ENCODE data around the gene JMJD1C. TPM values are rescaled to one million over a fixed set of nuclear protein-coding genes. Genes with fewer than 3 reads are reported as not detected.

JMJD1C gene
- total and polyA plus RNA-seq, 4 donors: 61.8 to 187 (median 99.9) TPM

GRCh38 chr10:63146503-63146902 is 319.3 kb downstream of the JMJD1C start:
- no peaks in the 10 kb centered on the region for H3K4me1 ChIP-seq (ENCODE audit: control insufficient read depth, insufficient read depth, low read length)
- H3K36me3 ChIP-seq (ENCODE audit: control insufficient read depth, insufficient read depth, low read length): no peaks in the 10 kb centered on the region
- no peaks in the 10 kb centered on the region for H3K9me3 ChIP-seq (ENCODE audit: control insufficient read depth, insufficient read depth, low read length)
- no peak overlapping the region for H3K4me3 ChIP-seq (ENCODE audit: low read depth, low read length)
- DNase-seq (ENCODE audit: low read depth in 4 of 6, low spot score in 6 of 6): no peak
- H3K27ac ChIP-seq (ENCODE audit: low read depth, low read length): no peak overlapping the region
- no peaks in the 10 kb centered on the region for H3K27me3 ChIP-seq (ENCODE audit: control insufficient read depth, insufficient read depth, low read length)

DNA sequence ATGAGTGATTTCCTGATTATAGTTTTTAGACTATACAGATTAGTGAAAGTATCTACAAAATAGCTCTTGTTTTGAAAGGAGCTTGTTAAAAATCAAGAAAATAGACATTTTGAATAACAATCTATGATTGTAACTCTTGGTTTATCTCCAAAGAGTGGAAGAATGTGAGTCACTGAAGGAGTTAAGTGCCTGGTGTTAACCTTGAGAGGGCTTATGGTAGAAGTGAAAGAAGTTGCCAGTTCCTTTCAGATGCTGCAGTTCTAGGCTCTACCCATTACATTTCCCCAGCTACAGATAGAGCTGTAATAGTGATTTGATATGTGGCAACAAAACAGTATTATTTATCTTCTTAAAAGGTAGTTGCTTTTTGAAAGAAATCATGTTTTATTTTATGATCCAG is 320.0 kb downstream of the JMJD1C start:
- no peak for DNase-seq (ENCODE audit: low read depth in 4 of 6, low spot score in 6 of 6)
- Histone ChIP-seq H3K4me1 (ENCODE audit: control insufficient read depth, insufficient read depth, low read length) (no peaks in the 10 kb centered on the region), H3K27me3 (ENCODE audit: control insufficient read depth, insufficient read depth, low read length) (no peaks in the 10 kb centered on the region), H3K9me3 (ENCODE audit: control insufficient read depth, insufficient read depth, low read length) (no peaks in the 10 kb centered on the region), H3K4me3 (ENCODE audit: low read depth, low read length) (no peak overlapping the region), H3K27ac (ENCODE audit: low read depth, low read length) (no peak overlapping the region), H3K36me3 (ENCODE audit: control insufficient read depth, insufficient read depth, low read length) (no peaks in the 10 kb centered on the region)

GRCh38 chr10:63143987-63144386 is 321.8 kb downstream of the JMJD1C start:
- no peak overlapping the region for H3K4me3 ChIP-seq (ENCODE audit: low read depth, low read length)
- no peaks in the 10 kb centered on the region for H3K4me1 ChIP-seq (ENCODE audit: control insufficient read depth, insufficient read depth, low read length)
- no peak for DNase-seq (ENCODE audit: low read depth in 4 of 6, low spot score in 6 of 6)
- H3K9me3 ChIP-seq (ENCODE audit: control insufficient read depth, insufficient read depth, low read length): no peaks in the 10 kb centered on the region
- H3K27me3 ChIP-seq (ENCODE audit: control insufficient read depth, insufficient read depth, low read length): no peaks in the 10 kb centered on the region
- H3K27ac ChIP-seq (ENCODE audit: low read depth, low read length): no peak overlapping the region
- WGBS (ENCODE audit: insufficient coverage): no CpG with 5 or more reads among the region's 5 CpGs
- H3K36me3 ChIP-seq (ENCODE audit: control insufficient read depth, insufficient read depth, low read length): no peaks in the 10 kb centered on the region

DNA sequence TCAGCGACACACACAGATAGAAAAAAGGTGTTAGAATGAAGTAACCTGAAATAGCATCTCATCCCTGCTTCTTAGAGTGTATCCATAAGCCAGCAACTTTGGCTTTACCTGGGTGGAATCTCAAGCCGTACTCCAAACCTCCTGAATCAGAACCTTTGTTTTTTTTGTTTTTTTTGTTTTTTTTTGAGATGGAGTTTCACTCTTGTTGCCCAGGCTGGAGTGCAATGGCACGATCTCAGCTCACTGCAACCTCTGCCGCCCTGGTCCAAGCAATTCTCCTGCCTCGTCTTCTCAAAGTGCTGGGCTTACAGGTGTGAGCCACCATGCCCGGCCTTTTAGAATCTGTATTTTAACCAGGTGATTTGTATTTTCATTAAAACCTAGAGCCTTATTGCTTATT is 323.6 kb downstream of the JMJD1C start:
- no peaks in the 10 kb centered on the region for H3K36me3 ChIP-seq (ENCODE audit: control insufficient read depth, insufficient read depth, low read length)
- no peak for DNase-seq (ENCODE audit: low read depth in 4 of 6, low spot score in 6 of 6)
- H3K4me1 ChIP-seq (ENCODE audit: control insufficient read depth, insufficient read depth, low read length): no peaks in the 10 kb centered on the region
- H3K4me3 ChIP-seq (ENCODE audit: low read depth, low read length): no peak overlapping the region
- no peaks in the 10 kb centered on the region for H3K27me3 ChIP-seq (ENCODE audit: control insufficient read depth, insufficient read depth, low read length)
- H3K27ac ChIP-seq (ENCODE audit: low read depth, low read length): no peak overlapping the region
- no peaks in the 10 kb centered on the region for H3K9me3 ChIP-seq (ENCODE audit: control insufficient read depth, insufficient read depth, low read length)
- WGBS (ENCODE audit: insufficient coverage): 92% methylated on average over 2 of the region's 6 CpGs

DNA sequence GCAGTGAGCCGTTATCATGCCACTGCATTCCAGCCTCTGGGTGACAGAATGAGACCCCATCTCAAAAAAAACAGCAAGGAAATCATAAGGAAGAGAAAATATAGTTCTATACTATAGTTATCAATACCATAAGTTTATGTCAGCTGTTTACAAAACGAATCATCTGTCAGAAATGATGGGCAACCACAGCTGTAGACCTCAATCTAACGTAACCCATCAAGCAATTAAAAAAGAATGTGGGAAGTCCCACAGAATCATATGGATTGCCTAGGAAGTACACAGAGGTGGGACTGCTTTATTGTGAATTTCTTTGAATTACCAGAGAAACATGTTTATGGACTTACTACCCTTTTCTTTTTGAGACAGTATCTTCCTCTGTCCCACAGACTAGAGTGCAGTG is 325.7 kb downstream of the JMJD1C start:
- Histone ChIP-seq H3K27ac (ENCODE audit: low read depth, low read length) (no peak overlapping the region), H3K27me3 (ENCODE audit: control insufficient read depth, insufficient read depth, low read length) (no peaks in the 10 kb centered on the region), H3K4me1 (ENCODE audit: control insufficient read depth, insufficient read depth, low read length) (no peaks in the 10 kb centered on the region), H3K9me3 (ENCODE audit: control insufficient read depth, insufficient read depth, low read length) (no peaks in the 10 kb centered on the region), H3K36me3 (ENCODE audit: control insufficient read depth, insufficient read depth, low read length) (no peaks in the 10 kb centered on the region), H3K4me3 (ENCODE audit: low read depth, low read length) (no peak overlapping the region)
- DNase-seq (ENCODE audit: low read depth in 4 of 6, low spot score in 6 of 6): no peak
- WGBS (ENCODE audit: insufficient coverage): no CpG with 5 or more reads among the region's 3 CpGs

GRCh38 chr10:63137306-63137705 is 328.5 kb downstream of the JMJD1C start:
- WGBS (ENCODE audit: insufficient coverage): 100% methylated on average over 1 of the region's 2 CpGs
- peaks cover 5% of the 10 kb centered on the region for H3K4me1 ChIP-seq (ENCODE audit: control insufficient read depth, insufficient read depth, low read length)
- H3K27ac ChIP-seq (ENCODE audit: low read depth, low read length): no peak overlapping the region
- H3K27me3 ChIP-seq (ENCODE audit: control insufficient read depth, insufficient read depth, low read length): no peaks in the 10 kb centered on the region
- H3K4me3 ChIP-seq (ENCODE audit: low read depth, low read length): no peak overlapping the region
- DNase-seq (ENCODE audit: low read depth in 4 of 6, low spot score in 6 of 6): no peak
- peaks cover 1% of the 10 kb centered on the region for H3K9me3 ChIP-seq (ENCODE audit: control insufficient read depth, insufficient read depth, low read length)
- peaks cover 4% of the 10 kb centered on the region for H3K36me3 ChIP-seq (ENCODE audit: control insufficient read depth, insufficient read depth, low read length)

GRCh38 chr10:63133821-63134557 is 331.8 kb downstream of the JMJD1C start:
- Histone ChIP-seq H3K4me1 (ENCODE audit: control insufficient read depth, insufficient read depth, low read length) (peaks cover 5% of the 10 kb centered on the region), H3K27ac (ENCODE audit: low read depth, low read length) (peak overlapping the region; percentile 92), H3K36me3 (ENCODE audit: control insufficient read depth, insufficient read depth, low read length) (peaks cover 4% of the 10 kb centered on the region), H3K4me3 (ENCODE audit: low read depth, low read length) (peak overlapping the region; percentile 78), H3K9me3 (ENCODE audit: control insufficient read depth, insufficient read depth, low read length) (peaks cover 1% of the 10 kb centered on the region), H3K27me3 (ENCODE audit: control insufficient read depth, insufficient read depth, low read length) (no peaks in the 10 kb centered on the region)
- WGBS (ENCODE audit: insufficient coverage): 83% methylated on average over 1 of the region's 9 CpGs
- DNase-seq (ENCODE audit: low read depth in 4 of 6, low spot score in 6 of 6): no peak

DNA sequence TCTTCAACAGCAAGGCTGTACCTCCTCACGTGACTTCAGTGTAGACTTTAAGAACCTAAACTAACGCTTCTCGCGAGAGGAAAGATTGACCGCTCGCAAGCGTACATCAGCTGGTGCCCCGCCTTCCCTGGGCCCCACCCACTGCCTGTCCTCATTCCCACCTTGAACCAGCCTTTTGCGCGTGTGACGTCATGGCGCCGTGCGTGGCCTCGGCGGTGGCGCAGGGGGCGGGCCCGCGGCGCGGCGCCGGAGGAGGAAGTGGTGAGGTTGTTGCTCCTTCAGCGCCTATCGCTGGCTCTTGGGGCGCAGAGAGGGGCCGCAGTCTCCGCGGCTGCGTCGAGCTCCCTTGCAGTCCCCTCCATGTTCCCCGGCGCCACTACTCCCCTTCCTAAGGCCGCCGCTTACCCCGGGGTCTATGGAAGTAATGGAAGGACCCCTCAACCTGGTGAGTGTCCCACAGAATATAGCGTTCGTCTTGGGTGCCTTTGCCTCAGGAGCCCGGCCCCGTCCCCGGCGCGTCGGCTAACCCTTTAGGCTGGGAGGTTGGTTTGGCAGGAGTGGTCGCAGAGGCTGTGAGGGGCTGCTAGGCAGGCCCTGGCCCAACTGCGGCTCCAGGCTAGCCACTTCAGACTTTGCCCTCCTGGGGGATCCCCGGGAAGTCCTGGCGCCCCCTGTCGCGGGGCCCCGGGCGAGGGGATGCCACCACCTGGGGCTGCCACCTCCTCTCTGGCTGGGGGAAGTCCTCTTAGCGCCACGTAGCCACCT is 332.5 kb downstream of the JMJD1C start, which contains the start of gene NRBF2:
NRBF2 (plus strand) TSS at position 273 of the 765 bp plus-strand sequence; CDS start at position 416, 143 bp downstream.
- WGBS (ENCODE audit: insufficient coverage): under 1% methylated on average over 52 of the region's 55 CpGs
- H3K27ac ChIP-seq (ENCODE audit: low read depth, low read length): peak within 1 kb of the TSS; percentile 92
- peaks cover 4% of the 10 kb centered on the region for H3K36me3 ChIP-seq (ENCODE audit: control insufficient read depth, insufficient read depth, low read length)
- H3K9me3 ChIP-seq (ENCODE audit: control insufficient read depth, insufficient read depth, low read length): peaks cover 1% of the 10 kb centered on the region
- H3K27me3 ChIP-seq (ENCODE audit: control insufficient read depth, insufficient read depth, low read length): no peaks in the 10 kb centered on the region
- H3K4me1 ChIP-seq (ENCODE audit: control insufficient read depth, insufficient read depth, low read length): peaks cover 5% of the 10 kb centered on the region
- H3K4me3 ChIP-seq (ENCODE audit: low read depth, low read length): peak within 1 kb of the TSS; percentile 78
- DNase-seq (ENCODE audit: low read depth in 4 of 6, low spot score in 6 of 6): peak; percentile 87 to 99 (median 96)

GRCh38 chr10:63132651-63133055 is 333.1 kb downstream of the JMJD1C start:
- no peak for DNase-seq (ENCODE audit: low read depth in 4 of 6, low spot score in 6 of 6)
- peaks cover 1% of the 10 kb centered on the region for H3K9me3 ChIP-seq (ENCODE audit: control insufficient read depth, insufficient read depth, low read length)
- WGBS (ENCODE audit: insufficient coverage): 63% methylated on average over 5 of the region's 6 CpGs
- peak overlapping the region; percentile 92 for H3K27ac ChIP-seq (ENCODE audit: low read depth, low read length)
- H3K4me3 ChIP-seq (ENCODE audit: low read depth, low read length): peak overlapping the region; percentile 78
- H3K27me3 ChIP-seq (ENCODE audit: control insufficient read depth, insufficient read depth, low read length): no peaks in the 10 kb centered on the region
- H3K36me3 ChIP-seq (ENCODE audit: control insufficient read depth, insufficient read depth, low read length): peaks cover 4% of the 10 kb centered on the region
- H3K4me1 ChIP-seq (ENCODE audit: control insufficient read depth, insufficient read depth, low read length): peaks cover 5% of the 10 kb centered on the region

- Histone ChIP-seq H3K36me3 (ENCODE audit: control insufficient read depth, insufficient read depth, low read length) (peaks cover 3% of the 10 kb centered on the region), H3K9me3 (ENCODE audit: control insufficient read depth, insufficient read depth, low read length) (peaks cover 1% of the 10 kb centered on the region), H3K4me3 (ENCODE audit: low read depth, low read length) (no peak overlapping the region), H3K27ac (ENCODE audit: low read depth, low read length) (no peak overlapping the region), H3K4me1 (ENCODE audit: control insufficient read depth, insufficient read depth, low read length) (peaks cover 3% of the 10 kb centered on the region), H3K27me3 (ENCODE audit: control insufficient read depth, insufficient read depth, low read length) (no peaks in the 10 kb centered on the region)
- 100% methylated on average over 1 of the region's 6 CpGs for WGBS (ENCODE audit: insufficient coverage)
- DNase-seq (ENCODE audit: low read depth in 4 of 6, low spot score in 6 of 6): no peak
These were observed 335.9 kb downstream of the JMJD1C start for GRCh38 chr10:63129888-63130287.

Data from spinal cord (tissue), 10 donors.